T-helper 2 cell treated with Interferon-gamma antibody and Interleukin-4, amounts not matched to agents 5 μg/mL and 100 μg/mL, for 36 hours (primary cell): Measurements from ENCODE around the gene UNC45B.
A peak's percentile ranks its signal among the peaks of the same experiment; 100 is the strongest.
"Not testable (repeated sequence)": the region's sequence is repeated elsewhere in the genome, so short reads cannot be mapped to it uniquely, and the experiment has no call there.

Experiments
- DNase-seq: peaks from one replicate; pipeline ENCODE4 v3.0.0; 2021; ENCODE audit warnings: low spot score
- H3K27ac Mint-ChIP-seq: one replicate; pipeline ENCODE4 v1.8.0; 2021; ENCODE audit warnings: mild to moderate bottlenecking, mixed read lengths
- H3K27me3 Mint-ChIP-seq: one replicate; pipeline ENCODE4 v1.8.0; 2021; ENCODE audit warnings: low read depth, mixed read lengths
- H3K36me3 Mint-ChIP-seq: one replicate; pipeline ENCODE4 v1.8.0; 2021; ENCODE audit warnings: low read depth, mixed read lengths
- H3K4me1 Mint-ChIP-seq: one replicate; pipeline ENCODE4 v1.8.0; 2021; ENCODE audit warnings: low read depth, mixed read lengths
- H3K4me3 Mint-ChIP-seq: one replicate; pipeline ENCODE4 v1.8.0; 2022; ENCODE audit warnings: mild to moderate bottlenecking, moderate library complexity, mixed read lengths
- H3K9me3 Mint-ChIP-seq: one replicate; pipeline ENCODE4 v1.8.0; 2021; ENCODE audit warnings: mixed read lengths

Gene UNC45B, protein sequence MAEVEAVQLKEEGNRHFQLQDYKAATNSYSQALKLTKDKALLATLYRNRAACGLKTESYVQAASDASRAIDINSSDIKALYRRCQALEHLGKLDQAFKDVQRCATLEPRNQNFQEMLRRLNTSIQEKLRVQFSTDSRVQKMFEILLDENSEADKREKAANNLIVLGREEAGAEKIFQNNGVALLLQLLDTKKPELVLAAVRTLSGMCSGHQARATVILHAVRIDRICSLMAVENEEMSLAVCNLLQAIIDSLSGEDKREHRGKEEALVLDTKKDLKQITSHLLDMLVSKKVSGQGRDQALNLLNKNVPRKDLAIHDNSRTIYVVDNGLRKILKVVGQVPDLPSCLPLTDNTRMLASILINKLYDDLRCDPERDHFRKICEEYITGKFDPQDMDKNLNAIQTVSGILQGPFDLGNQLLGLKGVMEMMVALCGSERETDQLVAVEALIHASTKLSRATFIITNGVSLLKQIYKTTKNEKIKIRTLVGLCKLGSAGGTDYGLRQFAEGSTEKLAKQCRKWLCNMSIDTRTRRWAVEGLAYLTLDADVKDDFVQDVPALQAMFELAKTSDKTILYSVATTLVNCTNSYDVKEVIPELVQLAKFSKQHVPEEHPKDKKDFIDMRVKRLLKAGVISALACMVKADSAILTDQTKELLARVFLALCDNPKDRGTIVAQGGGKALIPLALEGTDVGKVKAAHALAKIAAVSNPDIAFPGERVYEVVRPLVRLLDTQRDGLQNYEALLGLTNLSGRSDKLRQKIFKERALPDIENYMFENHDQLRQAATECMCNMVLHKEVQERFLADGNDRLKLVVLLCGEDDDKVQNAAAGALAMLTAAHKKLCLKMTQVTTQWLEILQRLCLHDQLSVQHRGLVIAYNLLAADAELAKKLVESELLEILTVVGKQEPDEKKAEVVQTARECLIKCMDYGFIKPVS

DNA sequence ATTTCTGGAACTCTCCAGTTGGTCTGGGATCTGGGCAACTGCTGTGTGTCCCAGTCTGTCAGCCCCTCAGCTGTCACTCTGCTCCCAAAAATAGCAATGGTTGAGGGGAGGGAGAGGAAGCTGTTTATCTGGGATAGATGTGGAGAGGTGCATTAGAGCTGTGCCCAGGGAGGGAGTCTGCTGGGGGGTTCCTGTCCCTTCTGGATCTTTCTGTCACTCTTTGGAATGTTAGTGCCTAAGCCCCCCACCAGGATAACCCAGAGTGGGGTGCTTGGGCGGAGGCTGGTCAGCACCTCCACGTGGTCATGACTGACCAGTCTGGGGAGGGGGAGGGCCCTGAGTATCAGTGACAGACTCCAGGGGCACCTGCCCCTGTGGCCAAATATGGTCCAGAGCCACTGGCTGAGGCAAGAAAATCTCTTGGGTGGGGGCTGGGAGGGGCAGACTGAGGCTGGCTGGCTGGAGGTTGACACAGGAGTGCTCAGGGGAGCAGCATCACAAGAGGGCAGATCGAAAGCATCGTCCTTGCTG is at the start of gene UNC45B:
UNC45B (plus strand) TSS at position 443 of the 531 bp plus-strand sequence. CDS start 447 bp downstream, outside the sequence.
- Mint-ChIP-seq H3K9me3 (no peaks in the 10 kb centered on the region), H3K27me3 (peaks cover 5% of the 10 kb centered on the region), H3K27ac (no peak within 1 kb of the TSS), H3K4me1 (peaks cover 4% of the 10 kb centered on the region), H3K36me3 (no peaks in the 10 kb centered on the region), H3K4me3 (no peak within 1 kb of the TSS)
- no peak for DNase-seq

DNA sequence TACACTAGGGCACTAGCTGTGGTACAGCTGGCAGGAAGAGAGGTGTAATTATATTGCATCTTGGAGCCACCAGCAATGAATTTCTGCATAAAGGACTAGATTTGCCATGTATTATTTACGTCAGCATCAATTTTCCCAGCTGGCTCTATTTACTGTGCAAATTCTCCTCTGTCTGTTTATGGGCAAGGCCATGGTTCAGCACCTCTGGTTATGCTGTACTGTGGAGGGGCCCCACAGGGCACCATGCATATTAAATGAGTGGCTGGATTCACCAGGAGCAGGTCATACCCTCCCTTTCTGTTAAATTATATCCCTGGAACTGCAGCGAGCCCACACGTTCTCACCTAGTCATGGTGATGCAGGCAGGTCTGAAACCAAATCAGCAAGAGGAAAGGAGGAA is 47.7 kb upstream of the UNC45B start:
- H3K4me1 Mint-ChIP-seq, result peaks cover 5% of the 10 kb centered on the region
- H3K36me3 Mint-ChIP-seq, result peaks cover 30% of the 10 kb centered on the region
- no peaks in the 10 kb centered on the region for H3K27me3 Mint-ChIP-seq
- no peaks in the 10 kb centered on the region for H3K9me3 Mint-ChIP-seq
- no peak for DNase-seq
- no peak overlapping the region for H3K4me3 Mint-ChIP-seq
- H3K27ac Mint-ChIP-seq, result no peak overlapping the region

DNA sequence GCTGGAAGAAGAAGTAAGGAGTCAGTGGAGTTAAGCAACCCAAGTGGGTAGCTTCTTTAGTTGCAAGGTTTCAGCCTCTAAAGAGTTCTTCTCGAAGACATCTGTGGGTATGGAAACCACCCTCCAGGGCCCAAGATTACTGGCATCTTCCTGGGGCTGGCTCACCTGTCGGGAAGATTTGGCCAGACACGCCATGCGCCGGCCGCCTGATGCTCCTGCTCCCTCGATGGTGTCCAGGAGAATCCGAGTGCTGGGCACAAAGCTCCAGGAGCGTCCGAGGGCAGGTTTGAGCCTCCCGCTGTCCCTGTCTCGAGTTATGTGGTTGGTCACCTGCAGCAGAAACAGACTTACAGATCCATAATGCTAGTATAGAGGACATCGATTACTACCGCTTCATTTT is 46.6 kb upstream of the UNC45B start:
- Mint-ChIP-seq H3K9me3 (no peaks in the 10 kb centered on the region), H3K27me3 (no peaks in the 10 kb centered on the region), H3K27ac (no peak overlapping the region), H3K4me3 (no peak overlapping the region), H3K36me3 (peaks cover 39% of the 10 kb centered on the region), H3K4me1 (peaks cover 5% of the 10 kb centered on the region)
- no peak for DNase-seq

DNA sequence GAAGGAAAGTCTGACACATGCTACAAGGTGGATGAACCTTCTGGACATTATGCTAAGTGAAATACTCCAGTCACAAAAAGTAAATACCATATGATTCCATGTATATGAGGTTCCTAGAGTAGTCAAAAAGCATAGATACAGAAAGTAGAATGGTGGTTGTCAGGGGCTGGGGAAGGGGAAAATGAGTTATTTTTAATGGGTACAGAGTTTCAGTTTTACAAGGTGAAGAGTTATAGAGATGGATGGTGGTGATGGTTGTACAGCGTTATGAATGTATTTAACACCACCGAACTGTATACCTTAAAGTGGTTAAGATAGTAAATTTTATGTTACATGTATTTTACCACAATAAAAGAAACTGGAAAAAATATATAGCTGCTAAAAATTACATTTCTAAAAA is 45.9 kb upstream of the UNC45B start:
- no peaks in the 10 kb centered on the region for H3K9me3 Mint-ChIP-seq
- peaks cover 45% of the 10 kb centered on the region for H3K36me3 Mint-ChIP-seq
- no peaks in the 10 kb centered on the region for H3K27me3 Mint-ChIP-seq
- no peak overlapping the region for H3K27ac Mint-ChIP-seq
- H3K4me1 Mint-ChIP-seq, result no peaks in the 10 kb centered on the region
- no peak for DNase-seq
- H3K4me3 Mint-ChIP-seq, result no peak overlapping the region

DNA sequence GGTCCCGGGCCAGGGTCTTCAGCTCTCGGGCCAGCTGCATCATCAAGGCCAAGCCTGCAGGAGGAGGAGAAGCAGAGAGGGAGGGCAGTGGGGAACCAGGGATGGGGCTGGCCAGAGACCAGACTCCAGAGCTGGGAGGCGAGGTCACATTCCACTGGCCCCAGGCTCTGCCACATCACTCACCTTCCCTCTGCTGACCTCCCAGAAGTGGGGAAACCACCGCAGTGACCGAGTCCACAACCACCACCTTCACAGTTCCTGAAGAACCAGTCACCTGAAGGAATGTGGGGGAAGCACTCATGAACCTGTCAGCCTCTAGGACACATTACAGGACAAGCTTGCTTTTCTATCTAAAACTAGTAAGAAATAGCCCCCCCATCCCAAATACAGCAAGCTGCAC is 44.3 kb upstream of the UNC45B start:
- Mint-ChIP-seq H3K4me1 (no peaks in the 10 kb centered on the region), H3K9me3 (no peaks in the 10 kb centered on the region), H3K27ac (no peak overlapping the region), H3K27me3 (no peaks in the 10 kb centered on the region), H3K4me3 (no peak overlapping the region), H3K36me3 (peaks cover 43% of the 10 kb centered on the region)
- no peak for DNase-seq

DNA sequence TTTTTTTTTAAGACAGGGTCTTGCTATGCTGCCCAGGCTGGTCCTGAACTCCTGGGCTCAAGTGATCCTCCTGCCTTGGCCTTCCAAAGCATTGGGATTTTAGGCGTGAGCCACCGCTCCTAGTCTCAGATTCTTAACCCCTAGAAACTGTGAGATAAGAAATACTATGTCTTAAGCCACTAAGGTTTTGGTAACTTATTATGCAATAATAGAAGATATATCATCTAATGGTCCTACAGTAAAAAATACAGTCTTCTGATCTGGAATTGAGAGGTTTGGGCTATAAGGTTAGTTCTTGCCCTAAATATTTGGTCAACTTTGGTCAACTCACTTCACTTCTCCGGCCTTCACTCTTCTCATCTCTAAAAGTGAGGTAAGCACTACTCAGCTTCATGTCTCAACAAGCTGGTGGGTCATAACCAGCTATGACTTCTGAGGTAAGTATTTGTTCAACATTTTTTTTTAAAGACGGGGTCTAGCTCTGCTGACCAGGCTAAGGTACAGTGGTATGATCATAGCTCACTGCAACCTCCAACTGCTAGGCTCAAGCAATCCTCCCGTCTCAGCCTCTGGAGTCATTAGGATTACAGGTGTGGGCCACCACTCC is 42.7 kb upstream of the UNC45B start:
- no peaks in the 10 kb centered on the region for H3K9me3 Mint-ChIP-seq
- H3K27ac Mint-ChIP-seq, result no peak overlapping the region
- no peak for DNase-seq
- peaks cover 41% of the 10 kb centered on the region for H3K36me3 Mint-ChIP-seq
- no peaks in the 10 kb centered on the region for H3K4me1 Mint-ChIP-seq
- H3K27me3 Mint-ChIP-seq, result no peaks in the 10 kb centered on the region
- no peak overlapping the region for H3K4me3 Mint-ChIP-seq

DNA sequence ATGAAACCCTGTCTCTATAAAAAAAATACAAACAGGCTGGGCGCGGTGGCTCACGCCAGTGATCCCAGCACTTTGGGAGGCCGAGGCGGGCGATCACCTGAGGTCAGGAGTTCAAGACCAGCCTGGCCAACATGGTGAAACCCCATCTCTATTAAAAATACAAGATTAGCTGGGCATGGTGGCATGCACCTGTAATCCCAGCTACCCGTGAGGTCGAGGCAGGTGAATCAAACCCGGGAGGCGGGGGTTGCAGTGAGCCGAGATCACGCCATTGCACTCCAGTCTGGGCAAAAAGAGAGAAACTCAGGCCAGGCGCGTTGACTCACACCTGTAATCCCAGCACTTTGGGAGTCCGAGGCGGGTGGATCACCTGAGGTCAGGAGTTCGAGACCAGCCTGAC is 36.8 kb upstream of the UNC45B start:
- H3K27me3 Mint-ChIP-seq, H3K27ac Mint-ChIP-seq, H3K4me3 Mint-ChIP-seq, H3K4me1 Mint-ChIP-seq, H3K9me3 Mint-ChIP-seq, DNase-seq: not testable (repeated sequence)
- peaks cover 22% of the 10 kb centered on the region for H3K36me3 Mint-ChIP-seq

DNA sequence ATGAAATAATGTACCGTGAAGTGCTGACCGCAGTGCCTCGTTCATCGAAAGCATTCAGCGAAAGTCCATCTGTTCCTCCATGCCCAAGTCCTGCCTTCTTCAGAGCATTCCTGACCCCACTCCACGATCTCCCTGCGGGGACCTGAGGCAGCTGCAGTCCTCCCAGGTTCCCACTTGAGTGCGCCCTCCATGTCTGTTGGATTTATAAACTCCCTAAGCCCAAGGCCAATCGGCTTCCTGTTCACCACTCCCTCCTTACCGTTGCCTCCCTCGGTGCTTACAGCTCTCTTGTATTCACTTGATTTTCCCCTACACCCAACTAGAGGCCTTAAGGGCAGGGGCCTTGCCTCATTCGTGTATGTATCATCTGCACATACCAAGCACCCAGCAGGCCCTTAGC is 30.8 kb upstream of the UNC45B start:
- H3K9me3 Mint-ChIP-seq, result no peaks in the 10 kb centered on the region
- peaks cover 22% of the 10 kb centered on the region for H3K4me1 Mint-ChIP-seq
- no peaks in the 10 kb centered on the region for H3K27me3 Mint-ChIP-seq
- H3K36me3 Mint-ChIP-seq, result peaks cover 18% of the 10 kb centered on the region
- peak overlapping the region; percentile 25 for H3K4me3 Mint-ChIP-seq
- peak overlapping the region; percentile 28 for H3K27ac Mint-ChIP-seq
- no peak for DNase-seq

DNA sequence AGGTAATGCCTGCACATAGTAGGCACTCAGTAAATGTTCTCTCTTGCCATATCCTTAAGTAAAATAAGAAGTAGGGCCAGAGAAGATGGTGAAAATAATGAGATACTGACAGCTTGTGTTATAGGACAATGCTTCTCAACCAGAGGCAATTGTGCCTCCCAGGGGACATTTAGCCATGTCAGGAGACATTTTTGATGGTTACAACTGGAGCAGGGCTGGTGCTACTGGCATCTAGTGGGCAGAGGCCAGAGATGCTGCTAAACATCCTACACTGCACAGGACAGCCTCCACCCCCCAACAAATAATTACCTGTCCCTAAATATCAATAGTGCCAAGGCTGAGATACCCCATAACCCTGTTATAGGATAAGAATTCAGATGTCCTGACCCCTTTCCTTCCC is 29.6 kb upstream of the UNC45B start:
- Mint-ChIP-seq H3K27me3 (no peaks in the 10 kb centered on the region), H3K9me3 (no peaks in the 10 kb centered on the region)
- peak; percentile 10 for DNase-seq

DNA sequence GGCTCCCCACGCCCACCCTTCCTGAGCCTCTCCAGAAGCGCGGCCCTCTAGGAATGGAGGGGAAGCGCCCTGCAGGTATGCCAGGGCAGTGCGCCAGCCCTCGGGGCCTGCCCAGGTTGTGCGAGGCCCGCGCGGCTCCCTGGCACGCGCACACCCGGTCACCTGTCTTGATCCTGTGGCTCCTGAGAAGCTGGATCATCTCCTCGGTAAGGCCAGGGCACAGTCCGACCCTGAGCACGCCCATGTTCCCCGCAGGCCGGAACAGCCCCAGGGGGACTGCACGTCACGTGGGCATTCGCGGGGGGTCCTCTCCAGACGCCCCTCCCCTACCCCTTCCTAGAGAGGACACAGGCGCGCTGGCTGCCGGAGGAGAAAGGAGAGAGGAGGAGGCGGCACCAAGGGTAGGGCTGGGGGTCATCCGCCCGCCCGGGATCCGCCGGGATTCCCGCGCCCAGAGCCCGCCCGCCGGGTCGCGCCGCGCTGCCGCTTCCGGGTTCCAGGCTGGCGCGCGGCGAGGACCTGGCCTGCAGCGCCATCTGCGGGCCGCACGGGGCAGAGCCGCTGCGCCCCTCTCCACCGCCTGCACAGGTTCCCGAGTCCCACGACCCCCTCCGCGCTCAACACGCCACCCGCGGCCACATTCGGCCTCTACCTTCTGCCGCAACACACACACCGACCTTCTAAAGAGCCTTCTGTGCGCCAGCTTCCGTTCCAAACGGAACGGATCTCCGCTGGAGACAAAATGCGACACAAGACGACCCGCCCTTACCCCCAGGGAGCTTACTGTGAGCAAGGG is 28.0 kb upstream of the UNC45B start, which contains the start of gene RAD51D:
RAD51D (minus strand) TSS at position 491 of the 796 bp plus-strand sequence; CDS start at position 244, 247 bp downstream.
- Mint-ChIP-seq H3K4me3 (peak within 1 kb of the TSS; percentile 98), H3K4me1 (peaks cover 22% of the 10 kb centered on the region), H3K9me3 (no peaks in the 10 kb centered on the region), H3K36me3 (peaks cover 16% of the 10 kb centered on the region), H3K27me3 (no peaks in the 10 kb centered on the region), H3K27ac (peak within 1 kb of the TSS; percentile 93)
- peak; percentile 77 for DNase-seq

More for the DNA sequence above, 29.6 kb upstream of the UNC45B start:
- Mint-ChIP-seq H3K4me1 (peaks cover 22% of the 10 kb centered on the region), H3K27ac (peak overlapping the region; percentile 56), H3K4me3 (peak overlapping the region; percentile 86), H3K36me3 (peaks cover 18% of the 10 kb centered on the region)

DNA sequence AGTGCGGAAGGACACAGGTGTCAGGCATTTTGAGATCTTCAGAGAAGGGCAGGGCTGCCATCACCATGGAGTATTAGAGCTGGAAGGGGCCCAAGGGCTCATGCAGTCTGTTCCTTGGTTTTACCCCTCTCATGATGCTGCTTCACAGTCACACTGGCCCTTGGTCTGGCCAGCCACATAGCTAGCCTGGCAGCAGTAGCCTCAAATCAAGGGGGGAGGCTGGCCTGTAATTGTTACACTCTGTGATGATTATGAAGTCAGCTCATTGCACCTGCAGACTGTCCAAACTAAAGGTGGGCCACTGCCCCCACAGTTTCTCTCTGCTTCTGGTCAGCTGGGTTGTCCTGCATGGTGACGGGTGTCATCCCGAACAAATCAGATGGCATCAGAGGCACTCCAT is 26.3 kb upstream of the UNC45B start, which contains the start of gene FNDC8:
FNDC8 (plus strand) TSS at position 301 of the 400 bp plus-strand sequence; CDS start at position 380, 79 bp downstream.
- Mint-ChIP-seq H3K9me3 (no peaks in the 10 kb centered on the region), H3K4me1 (peaks cover 22% of the 10 kb centered on the region), H3K27ac (no peak within 1 kb of the TSS), H3K4me3 (peak within 1 kb of the TSS; percentile 11), H3K27me3 (no peaks in the 10 kb centered on the region), H3K36me3 (peaks cover 6% of the 10 kb centered on the region)
- no peak for DNase-seq

DNA sequence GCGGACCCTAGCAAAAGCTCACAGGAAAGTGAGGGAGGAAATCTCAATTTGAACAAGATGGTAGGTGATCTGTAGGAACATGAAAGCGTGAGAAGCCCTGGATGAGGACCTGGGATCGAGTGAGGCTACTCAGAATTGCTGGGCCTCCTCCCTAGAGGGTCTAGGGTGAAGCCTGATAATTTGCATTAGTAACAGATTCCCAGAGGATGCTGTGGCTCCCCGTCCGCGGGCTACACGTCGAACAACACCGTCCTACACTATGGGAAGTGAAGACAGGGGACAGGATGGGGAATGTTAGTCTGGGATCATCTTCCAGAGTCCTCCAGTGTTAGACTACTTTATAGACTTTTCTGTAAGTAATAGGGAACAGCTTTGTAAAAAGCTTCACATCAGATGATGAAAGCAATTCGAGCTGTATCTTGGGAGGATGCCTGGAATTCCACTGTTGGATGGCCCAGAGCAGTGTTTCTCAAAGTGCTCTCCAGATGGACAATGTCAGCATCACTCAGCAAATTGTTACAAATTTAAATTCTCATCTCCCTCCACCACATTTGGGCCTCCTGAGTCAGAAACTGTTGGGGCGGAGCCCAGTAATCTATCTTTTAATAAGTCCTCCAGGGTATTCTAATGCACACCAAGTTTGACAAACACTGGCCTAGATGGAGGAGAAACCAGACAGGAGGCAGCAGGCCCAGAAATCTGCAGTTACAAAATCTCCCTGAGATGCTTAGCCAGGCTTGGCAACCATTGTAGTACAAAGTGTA is 19.7 kb upstream of the UNC45B start:
- no peaks in the 10 kb centered on the region for H3K27me3 Mint-ChIP-seq
- no peak overlapping the region for H3K4me3 Mint-ChIP-seq
- H3K36me3 Mint-ChIP-seq, result peaks cover 12% of the 10 kb centered on the region
- DNase-seq, result no peak
- no peaks in the 10 kb centered on the region for H3K4me1 Mint-ChIP-seq
- no peak overlapping the region for H3K27ac Mint-ChIP-seq
- no peaks in the 10 kb centered on the region for H3K9me3 Mint-ChIP-seq
